ENCODE results near the gene ARHGAP24. TPM values are rescaled to one million over a fixed set of nuclear protein-coding genes. Genes with fewer than 3 reads are reported as not detected.
A peak's percentile ranks its signal among the peaks of the same experiment; 100 is the strongest.
"Not testable (repeated sequence)": the region's sequence is repeated elsewhere in the genome, so short reads cannot be mapped to it uniquely, and the experiment has no call there.

Gene ARHGAP24
- polyA plus RNA-seq, 1 donor: 49.0 TPM

GRCh38 chr4:85821688-85822455 is 346.9 kb downstream of the ARHGAP24 start:
- DNase-seq: no peak

DNA sequence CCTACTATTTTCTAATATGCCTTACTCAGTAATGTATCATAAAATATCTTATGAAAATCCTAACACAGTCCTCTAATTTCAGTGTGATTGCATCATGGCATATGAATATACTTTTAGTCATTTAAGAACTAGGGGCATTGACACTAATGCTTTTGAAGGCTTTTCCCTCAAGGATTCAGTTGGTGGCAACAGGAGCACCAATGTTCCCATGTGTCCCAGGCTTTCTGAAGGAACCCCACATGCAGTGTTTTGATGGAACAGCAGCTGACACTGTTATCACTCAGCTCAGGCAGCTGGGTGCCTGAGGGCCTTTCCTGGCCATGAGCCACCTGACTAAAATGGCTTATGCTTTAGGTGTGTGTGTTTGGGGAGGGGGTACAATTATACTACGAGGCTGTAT is 348.3 kb downstream of the ARHGAP24 start:
- no peak for DNase-seq

GRCh38 chr4:85824166-85824945 is 349.4 kb downstream of the ARHGAP24 start:
- DNase-seq: no peak

DNA sequence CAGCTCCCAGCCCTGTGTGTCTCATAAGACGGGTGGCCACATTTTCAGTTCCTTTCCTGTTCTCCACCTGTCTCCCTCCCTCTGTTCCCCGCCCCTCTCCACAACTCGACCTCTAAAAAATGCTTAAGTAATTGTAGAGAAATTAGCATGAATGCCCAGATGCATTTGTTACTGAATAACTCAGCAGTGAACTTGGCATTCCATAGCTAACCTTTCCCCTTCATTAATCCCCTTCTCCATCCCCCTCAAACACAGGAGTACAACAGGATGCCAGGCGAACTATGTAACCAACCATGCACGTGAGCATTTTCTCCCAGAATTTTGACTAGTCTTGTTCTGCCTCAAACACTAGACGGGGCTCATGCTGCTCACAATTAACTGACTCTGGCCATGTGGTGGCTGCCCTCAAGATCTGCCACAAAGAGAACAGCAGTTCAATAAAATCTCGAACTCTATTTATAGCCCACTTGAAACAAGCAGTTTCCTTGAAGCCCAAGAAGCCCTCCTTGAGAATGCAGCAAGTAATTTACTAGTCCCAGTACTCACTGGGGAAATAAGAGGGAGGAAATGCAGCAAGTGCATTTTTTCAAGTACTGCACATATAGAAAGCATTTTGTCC is 351.2 kb downstream of the ARHGAP24 start:
- no peak for DNase-seq

GRCh38 chr4:85828027-85828890 is 353.3 kb downstream of the ARHGAP24 start:
- no peak for DNase-seq

DNA sequence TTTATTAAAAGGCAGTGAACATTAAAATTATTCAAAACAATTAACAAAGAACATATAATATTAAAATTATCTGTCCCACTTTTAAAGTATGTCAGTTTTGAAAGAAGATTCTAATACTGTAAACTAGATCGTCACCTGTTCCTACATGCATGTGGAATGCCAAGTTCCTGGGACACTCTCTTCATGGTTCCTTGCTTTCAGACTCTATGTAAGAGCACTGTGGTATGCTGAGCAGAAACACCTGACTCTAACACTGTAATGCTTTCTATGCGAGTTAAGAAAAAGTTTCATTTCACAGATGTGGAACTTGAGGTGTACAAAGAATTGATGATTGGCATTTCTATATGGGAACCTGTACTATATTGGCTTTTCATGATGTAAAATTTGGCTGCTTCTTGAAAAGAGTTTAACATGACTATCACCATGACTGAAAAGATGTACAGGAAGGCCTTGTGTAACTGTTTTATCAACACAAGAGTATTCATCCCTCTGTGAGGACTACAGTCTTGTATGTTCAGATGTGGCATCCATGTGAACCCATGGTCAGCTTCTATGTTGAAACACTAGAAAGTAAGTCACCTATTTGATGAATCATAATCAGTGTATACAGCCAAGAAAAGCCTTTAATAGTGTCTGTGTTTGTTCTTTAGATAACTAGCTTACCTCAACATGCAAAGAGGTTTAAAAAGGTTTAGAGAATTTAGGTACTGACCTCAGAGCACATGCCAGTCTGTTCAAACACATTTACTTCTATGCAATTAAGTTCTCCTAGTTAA is 354.5 kb downstream of the ARHGAP24 start:
- no peak for DNase-seq

- no peak for DNase-seq
Observed at GRCh38 chr4:85831647-85832046, 356.7 kb downstream of the ARHGAP24 start.

DNA sequence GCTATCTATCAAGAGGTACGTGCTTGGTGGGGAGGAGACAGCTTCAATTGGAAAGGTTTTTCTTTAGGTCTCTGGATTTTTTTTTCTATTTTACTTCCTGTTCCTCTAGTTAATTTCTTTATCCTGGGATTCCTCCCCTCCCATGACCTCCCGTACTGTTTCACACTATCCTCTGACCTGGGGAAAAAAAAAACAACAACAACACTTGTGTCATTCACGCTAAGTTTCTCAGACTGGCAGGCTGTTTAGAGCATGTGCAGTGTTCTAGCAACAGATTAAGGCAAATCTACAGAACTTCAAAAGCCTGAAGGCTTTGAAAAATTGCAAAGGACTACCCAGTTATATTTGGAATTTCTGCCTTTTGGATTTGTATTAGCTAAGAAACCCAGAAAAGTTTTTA is 358.4 kb downstream of the ARHGAP24 start:
- no peak for DNase-seq

- DNase-seq: no peak
Observed at GRCh38 chr4:85834934-85835333, 360.0 kb downstream of the ARHGAP24 start.

DNA sequence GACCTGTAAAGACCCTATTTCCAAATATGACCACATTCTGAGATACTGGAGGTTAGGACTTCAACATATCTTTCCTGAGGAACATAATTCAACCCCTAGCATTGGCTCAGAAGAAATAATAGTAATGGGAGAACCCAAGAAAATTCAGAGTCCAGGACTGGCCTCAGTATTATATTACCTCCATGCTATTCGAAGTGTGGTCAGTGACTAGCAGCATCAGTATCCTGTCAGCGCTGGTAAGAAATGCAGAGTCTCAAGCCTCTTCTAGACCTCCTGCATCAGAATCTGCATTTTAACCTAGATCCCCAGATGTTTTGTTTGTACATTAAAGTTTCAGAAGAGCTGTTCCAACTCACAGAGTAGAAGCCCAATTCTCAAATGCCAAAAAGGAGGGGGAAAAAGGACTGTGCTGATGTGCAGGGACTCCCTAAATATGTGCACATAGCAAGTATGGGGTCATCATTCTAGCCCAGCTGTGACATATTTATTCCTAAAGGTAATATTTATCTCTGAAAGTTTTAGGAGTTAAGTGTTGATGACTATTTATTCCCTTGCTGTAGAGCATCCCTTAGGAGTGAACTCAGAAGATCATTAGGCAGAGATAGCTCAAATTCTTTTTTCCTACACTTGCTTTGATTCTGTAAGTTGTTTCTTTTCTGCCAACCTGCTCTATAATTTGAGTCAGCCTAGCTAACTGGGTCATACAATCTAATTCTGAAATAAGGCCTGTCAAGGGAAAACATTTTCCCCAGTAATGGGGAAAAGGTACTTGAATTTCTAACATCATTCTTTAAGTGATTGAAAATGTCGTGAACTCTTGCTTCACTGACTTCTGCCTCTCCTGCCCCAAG is 361.9 kb downstream of the ARHGAP24 start:
- DNase-seq: no peak

DNA sequence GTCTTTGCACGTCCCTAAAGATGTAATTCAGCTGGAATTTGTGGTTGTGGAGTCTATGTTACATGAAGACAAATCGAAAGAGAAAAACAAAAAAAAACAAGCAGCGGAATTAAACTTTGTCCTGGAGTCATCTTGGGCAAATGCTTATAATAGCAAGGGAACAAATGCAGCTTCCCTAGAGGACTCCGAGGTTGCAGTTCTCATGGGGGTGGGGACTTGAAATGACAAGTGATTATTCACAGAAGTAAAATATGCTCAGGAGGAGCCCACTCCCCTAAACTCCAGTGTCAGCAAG is 362.4 kb downstream of the ARHGAP24 start:
- no peak for DNase-seq

DNA sequence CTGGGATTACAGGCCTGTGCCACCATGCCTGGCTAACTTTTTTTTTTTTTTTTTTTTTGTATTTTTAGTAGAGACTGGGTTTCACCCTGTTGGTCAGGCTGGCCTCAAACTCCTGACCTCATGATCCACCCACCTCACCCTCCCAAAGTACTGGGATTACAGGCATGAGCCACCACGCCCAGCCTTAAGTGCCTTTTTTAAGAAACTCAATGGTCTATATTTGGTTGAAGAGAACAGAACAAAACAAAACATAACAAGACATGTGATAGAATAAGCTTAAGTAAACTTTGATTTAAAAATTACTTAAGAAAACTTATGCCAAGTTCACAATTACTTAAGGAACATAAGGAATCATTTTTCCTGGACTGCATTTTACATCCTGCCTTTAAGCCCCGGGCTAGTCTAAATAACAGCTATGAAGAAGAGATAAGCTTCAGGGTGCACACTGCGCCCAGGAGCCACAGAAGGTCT is 365.1 kb downstream of the ARHGAP24 start:
- DNase-seq: not testable (repeated sequence)

DNA sequence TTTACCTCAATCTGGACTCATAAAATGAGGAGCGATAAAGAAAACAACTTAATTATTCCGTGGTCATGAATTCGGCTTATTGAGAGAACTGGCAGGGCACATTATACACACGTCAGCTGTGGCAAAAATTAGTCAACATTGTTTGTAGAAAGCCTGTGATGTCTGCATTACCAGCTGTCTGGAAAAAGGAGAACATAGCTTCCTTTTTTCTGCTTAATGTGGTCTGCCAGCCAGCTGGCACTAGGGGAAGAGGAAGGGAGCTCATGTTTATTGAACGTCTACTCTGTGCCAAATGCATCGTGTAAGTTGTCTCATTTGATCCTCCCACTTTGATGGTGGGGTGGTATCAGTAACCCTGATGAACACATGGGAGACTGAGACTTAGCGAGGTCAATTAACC is 367.6 kb downstream of the ARHGAP24 start:
- peak; percentile 54 for DNase-seq

- DNase-seq: not testable (repeated sequence)
Observed at GRCh38 chr4:85853740-85854139, 378.8 kb downstream of the ARHGAP24 start.

GRCh38 chr4:85854546-85854945 is 379.6 kb downstream of the ARHGAP24 start:
- DNase-seq: no peak

- DNase-seq: no peak
Observed at GRCh38 chr4:85860066-85860740, 385.3 kb downstream of the ARHGAP24 start.

DNA sequence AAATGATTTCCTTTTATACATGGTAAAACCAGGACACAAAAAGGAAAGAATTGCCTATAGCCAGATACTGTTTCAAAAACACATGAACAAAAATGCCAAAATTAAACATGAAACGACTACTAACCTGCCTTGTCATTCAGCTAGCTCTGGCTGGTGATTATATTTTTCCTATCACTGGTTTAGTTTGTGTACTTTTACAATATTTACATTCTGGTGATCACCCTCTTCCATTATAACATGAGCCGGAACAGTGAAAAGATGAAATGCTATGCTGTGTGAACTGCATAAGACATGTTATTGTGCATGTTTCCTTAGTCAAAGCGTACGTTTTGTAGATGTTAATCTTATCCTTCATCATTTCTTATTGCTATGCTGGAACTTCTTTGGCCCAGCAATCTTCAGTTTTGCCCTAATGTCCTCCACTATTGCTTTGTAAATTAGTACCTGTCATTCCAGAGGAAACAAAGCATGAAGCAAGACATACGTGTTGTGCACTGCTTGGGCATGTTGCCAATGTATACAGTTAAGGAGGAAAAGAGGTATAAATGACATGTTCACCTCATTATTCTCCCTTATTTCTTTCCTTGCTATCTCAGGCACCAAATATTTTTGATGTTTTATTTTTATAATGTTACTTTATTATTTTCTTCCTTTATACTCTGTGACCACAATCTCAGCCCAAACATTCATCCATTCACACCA is 386.3 kb downstream of the ARHGAP24 start:
- DNase-seq: no peak

DNA sequence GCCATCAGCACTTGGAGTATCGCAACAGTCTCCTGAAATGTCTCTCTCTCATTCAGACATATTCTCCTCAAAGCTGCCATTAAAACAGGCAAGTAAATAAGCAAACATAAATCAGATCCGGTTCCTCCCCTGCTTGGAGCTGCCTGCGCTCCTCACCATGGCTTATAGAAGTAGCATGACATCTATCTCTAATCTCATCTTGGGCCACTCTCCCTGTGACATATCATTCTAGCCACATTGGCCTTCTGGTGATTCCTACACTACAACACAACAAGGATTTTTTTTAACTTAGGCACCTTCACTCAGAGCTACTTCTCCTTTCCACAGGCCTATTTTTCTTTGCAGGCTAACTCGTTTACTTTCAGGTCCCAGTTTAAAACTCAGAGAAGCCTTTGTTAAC is 387.9 kb downstream of the ARHGAP24 start:
- no peak for DNase-seq
